ACHN (cell line): Measurements from ENCODE around the gene PLCL1.

Source experiments
- DNase-seq: peaks from one replicate; pipeline ENCODE4 v3.0.0-alpha.2; 2015
- in situ Hi-C: cut with HindIII; loops from 2 replicates; pipeline ENCODE4 v1.10.0; 2017; ENCODE audit warnings: low sequenced_read_pairs, low pct_ligation_motif_present, low pct_unique_long_range_greater_than_20kb

PLCL1 gene

DNA sequence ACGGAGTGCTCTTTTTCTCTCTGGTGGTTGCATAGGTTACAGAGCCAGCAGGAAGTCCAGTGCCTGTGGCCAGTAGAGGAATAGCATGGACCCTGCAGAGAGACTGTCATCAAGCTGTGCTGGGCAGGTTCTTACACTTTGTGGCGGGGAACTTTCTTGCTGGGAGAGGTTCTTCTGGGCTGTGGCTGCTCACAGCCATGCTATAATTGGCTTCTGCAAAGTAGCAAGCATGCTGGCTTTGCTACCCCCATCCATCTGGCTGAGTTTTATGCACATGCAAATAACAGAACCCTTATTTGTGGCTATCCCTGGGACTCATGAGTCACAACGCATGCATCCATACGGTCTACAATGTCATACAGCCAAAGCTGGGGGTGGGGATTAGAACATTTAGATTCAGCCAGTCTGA, 68.9 kb downstream of the PLCL1 start:
- in situ Hi-C loops, result no loop called here
- DNase-seq, result no peak

DNA sequence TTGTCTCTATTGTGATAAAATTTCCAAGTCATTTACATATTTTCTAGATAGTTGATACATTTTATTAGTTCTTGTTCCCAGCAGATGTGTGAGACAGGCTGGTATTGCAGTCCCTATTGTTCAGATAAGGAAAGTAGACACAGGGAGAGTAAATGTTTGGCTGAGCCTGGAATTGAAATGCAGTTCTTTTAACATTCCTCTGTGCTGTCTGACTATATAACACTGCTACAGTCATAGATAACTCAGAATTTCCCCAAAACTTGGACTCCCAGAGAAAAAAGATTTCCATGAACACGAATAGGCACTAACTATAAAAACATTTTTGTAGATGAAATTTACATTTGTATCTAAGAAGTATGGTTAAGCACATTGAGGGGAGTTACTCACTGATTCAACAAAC, 71.4 kb downstream of the PLCL1 start:
- no peak for DNase-seq
- in situ Hi-C loops, result no loop called here

DNA sequence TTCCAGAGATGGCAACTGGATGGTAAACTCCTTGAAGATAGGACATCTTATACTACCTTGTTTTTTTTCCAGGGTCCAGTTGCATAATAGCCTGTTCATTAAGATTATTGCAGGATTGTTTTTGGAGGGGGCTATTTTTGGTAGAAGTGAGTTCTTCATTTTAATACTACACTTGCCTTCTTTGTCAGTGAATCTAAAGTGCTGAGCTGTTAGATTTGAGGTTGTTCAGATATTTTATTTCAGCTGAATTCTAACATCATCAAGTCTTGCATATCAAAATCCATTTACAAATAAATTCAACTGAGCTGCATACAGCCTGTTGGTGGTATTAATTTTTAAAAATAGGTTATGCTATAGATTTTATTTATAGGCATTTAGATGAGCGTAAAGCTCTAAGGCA, 72.1 kb downstream of the PLCL1 start:
- in situ Hi-C loops, result no loop called here
- DNase-seq, result no peak

DNA sequence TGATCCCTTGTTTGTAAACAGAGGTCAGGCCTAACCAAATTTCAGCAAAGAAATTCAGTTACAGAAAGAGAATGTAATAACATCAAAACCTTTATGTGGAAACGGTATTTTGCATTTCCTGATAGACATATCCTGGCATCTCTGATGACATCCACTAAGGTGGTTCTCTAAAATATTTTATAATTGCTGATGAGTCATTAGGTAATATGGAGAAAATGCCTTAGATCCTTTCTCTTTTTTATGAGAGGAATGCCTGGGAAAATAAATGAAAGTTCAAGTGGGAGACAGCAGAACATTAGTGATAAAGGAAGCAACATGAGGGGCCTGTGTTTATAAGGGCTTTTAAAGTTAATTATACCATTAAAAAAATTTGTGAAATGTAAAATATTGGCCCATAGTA, 72.6 kb downstream of the PLCL1 start:
- DNase-seq, result no peak
- in situ Hi-C loops, result no loop called here

DNA sequence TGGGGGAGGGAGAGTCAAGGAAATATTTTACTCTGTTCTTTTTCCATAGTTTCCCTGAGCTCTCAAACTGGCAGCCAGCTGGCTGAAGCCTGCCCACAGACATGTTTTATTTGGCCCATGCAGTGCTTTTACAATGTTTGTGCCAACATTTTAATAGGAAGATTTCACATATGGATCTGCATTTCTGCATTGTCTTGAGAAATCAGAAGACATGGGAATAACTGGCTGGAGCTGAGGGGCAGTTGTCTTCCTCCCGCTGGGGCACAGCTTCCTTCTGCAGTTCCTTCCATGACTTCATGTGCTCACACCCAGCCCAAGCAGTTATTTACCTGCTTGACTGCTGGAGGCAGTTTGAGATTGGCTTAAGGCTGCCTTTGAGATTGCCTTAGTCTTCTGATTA, 74.4 kb downstream of the PLCL1 start:
- no peak for DNase-seq
- in situ Hi-C loops, result no loop called here

DNA sequence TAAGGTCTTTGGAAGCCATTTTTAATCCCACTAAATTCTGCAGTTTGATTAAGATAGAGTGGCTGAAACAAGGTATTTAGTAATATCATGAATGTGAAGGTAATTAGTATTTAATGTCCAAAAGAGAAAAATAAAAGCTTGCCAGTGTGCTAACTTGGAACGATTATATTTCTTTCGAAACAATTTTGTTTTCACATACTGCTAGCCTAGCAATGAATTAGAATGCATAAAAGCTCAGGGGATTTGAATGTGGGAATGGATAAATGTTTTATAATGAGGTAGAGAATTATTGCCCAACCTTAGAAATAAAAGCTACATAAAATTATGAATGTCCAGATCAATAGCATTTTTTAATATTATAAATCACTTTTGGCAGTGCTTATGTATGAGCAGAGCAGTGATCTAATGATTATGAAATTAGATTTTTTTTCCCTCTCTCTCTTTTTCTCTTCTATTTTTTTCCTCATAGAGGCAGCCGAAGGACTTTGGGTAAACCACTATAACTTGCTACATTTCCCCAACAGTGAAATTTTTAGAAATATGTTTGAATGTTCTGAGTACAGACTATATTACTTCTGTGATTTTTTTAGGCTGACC, 75.5 kb downstream of the PLCL1 start:
- in situ Hi-C loops, result no loop called here

DNA sequence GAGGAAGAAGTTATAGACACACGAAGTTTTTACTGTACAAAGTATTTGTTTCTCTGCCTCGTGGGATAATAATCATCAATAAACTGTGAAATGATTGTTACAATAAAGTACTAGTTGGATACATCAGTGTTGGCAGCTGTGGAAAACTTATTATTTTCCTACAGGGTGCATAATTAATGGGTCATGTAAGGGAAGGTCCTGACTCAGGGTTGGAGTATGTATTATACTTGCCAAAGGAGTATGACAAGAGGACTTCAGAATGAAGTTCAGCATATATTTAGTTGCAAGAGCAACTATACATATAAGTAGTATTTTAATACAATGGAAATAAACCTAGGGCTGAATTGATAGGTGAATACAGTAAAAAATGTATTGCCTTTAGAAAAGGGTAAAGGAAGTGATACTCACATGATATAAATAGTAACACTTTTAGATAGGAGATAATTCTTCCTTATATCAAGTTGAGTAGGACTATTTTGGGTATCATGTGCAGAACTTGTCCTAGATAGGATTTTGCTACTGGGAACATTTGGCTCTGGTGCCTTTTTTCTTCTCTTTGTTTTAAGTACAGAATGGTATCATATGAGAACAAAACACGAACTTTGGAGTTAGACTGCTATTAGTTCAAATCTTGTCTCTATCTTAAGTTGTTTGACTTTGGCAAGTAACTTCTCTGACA, 79.1 kb downstream of the PLCL1 start:
- no peak for DNase-seq
- in situ Hi-C loops, result no loop called here

More for the DNA sequence above, 75.5 kb downstream of the PLCL1 start:
- DNase-seq, result no peak

DNA sequence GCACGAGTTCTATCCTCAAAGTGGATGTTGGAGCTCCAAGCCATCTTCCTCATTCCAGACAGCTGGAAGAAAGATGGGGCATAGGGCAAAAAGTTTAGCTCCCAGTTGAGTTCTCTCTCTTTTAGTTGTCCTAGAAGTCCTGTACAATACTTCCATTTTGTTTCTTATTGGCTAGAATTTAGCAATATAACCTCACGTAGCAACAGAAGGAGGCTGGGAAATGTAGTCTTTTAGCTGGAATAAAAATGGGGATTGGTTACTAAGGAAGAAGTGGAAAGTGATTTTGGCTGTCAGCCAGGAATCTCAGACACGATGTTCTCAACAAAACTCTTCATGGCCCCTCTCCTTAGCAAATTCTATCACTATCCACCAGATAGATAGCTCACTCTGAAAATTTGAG, 79.9 kb downstream of the PLCL1 start:
- no peak for DNase-seq
- in situ Hi-C loops, result no loop called here

DNA sequence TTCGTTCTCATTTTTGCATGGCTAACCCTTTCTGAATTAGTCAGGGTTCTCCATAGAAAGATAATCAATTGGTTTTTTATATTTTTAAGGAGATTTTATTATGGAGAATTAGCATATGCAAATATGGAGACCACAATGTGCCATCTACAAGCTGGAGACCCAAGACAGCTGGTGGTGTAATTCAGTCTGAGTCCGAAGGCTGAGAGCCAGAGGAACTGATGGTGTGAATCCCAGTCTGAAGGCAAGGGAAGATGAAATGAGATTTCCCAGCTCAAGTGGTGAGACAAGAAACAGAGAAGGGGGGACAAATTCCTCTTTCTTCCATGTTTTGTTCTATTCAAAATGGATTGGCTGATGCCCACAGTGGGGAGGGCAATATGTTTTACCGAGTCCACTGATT, 80.7 kb downstream of the PLCL1 start:
- DNase-seq, result no peak
- in situ Hi-C loops, result no loop called here

DNA sequence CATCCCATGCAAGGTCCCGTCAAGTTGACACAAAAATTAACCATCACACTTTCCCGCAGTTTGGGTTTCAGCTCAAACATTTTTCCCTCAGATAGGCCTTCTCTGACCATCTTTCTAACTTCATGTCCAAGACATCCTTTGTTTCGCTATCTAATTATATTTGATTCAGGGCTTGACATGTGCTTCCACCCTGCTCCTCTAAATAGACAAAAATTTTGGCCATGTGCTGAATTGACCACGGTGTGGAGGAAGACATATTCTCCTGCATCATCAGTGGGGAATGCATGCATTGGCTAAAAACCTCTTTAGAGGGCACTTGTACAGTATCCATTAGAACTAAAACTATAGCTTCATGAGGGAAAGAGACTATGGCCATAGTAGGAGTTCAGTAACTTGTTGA, 81.2 kb downstream of the PLCL1 start:
- in situ Hi-C loops, result no loop called here

DNA sequence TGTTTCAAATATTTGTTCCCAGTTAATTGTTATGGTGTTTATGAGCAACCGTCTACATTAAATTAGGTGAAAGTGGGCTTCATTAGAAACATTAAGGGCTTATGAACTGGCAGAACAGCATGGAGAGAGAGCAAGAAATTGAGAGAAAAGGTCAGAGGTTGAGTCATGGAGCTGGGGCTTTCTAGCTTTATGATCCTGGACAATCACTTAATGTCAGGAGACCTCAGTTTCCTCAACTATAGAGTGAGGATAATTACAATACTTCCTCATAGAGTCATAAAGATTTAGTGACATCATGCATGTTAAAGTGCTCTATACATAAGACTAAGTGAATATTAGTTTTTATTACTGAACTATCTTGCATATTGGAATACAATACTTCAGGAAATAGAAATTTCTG, 83.9 kb downstream of the PLCL1 start:
- DNase-seq, result no peak
- in situ Hi-C loops, result no loop called here

More for the DNA sequence above, 81.2 kb downstream of the PLCL1 start:
- DNase-seq, result no peak

DNA sequence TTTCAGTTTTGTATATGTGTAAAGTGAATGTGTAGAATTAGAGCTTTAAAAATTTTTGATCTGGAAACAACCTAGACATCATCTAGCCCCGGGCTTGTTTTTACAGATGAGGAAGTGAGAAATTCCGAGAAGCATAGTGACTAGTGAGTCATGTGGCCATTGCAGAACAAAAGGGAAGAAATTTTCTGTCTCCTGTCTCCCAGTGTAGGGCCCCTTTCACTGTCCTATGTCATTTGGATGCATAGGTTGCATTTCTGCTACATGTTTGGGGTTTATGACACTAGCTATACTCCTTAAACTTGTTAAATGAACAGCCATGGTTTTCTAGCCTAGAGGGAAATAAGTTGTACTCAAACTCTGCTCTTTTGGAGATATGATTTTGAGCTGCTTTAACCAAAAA, 84.6 kb downstream of the PLCL1 start:
- no peak for DNase-seq
- in situ Hi-C loops, result no loop called here

DNA sequence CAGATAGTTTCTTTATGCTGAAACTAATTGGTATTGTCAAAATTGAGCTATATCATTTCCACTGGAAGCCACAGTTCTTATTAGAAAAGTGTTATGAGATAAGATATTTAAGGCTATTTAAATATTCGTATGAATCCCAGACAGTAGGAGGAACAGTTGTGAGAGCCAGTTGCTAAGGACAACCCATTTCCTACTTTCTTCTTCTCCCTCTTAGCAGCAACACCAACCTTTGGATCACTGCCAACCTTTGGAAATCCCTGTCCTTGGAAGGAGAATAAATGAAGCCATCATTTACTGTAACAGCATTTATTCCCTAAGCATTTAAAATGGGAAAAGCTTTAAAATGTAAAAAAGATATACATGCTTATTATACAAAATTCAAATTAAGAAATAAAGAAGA, 85.8 kb downstream of the PLCL1 start:
- DNase-seq, result no peak
- in situ Hi-C loops, result no loop called here

DNA sequence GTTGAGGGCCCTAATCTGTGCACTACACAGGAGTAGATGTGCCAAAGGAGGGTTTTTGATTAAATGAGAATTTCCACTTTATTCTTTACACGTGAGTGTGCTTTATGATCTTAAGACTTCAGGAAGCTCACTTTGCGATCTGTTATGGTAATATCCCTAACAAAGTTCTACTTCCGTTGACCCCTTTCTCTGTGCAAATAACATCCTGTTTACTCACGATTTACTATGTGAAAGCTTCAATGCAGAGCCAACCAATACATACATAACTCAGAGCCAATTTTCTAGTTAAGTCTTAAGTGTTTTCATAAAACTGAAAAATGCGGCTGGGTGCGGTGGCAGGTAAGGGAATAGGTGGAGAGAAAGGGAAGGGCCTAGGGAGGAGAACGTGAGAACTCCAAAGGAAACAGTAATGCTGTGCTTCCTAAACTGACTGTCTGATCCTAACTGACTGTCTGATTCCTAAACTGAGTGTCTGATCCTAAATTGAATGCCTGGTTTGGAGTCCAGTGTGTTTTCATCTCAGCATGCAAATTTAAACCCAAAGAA, 87.6 kb downstream of the PLCL1 start:
- in situ Hi-C loops, result no loop called here
- DNase-seq, result no peak

DNA sequence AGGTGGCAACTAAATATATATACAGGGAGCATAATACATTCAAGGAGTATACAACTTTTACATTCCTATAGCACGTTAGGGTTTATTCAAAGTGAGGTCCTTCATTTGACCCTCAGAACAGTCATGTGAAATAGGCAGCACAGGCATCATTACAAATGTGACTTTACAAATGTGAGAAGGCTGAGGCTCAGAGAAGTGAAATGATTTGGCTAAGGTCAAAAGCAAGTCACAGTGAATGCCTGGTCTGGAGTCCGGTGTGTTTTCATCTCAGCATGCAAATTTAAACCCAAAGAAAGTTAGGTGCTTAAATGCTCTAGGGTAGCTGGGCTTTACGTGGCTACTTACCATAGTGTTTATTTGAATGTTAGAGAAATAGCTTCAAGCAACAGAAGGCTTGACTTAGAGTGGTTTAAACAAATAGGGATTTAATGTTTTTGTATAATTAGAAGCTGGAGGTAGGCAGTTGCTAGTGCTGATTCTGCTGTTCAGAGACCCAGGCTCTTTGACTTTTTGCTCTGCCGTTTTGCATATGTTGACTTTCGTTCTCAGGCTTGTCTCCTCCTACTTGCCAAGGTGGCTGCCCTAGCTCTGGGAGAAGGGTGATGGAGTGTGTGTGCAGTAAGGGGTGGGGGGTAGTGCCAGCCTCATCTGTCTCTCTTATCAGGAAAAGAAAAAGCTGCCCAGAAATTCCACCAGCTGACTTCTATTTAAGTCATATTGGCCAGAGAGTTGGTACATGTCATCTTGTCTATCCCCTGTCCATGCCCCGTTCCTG, 89.2 kb downstream of the PLCL1 start:
- in situ Hi-C loops, result no loop called here
- no peak for DNase-seq

DNA sequence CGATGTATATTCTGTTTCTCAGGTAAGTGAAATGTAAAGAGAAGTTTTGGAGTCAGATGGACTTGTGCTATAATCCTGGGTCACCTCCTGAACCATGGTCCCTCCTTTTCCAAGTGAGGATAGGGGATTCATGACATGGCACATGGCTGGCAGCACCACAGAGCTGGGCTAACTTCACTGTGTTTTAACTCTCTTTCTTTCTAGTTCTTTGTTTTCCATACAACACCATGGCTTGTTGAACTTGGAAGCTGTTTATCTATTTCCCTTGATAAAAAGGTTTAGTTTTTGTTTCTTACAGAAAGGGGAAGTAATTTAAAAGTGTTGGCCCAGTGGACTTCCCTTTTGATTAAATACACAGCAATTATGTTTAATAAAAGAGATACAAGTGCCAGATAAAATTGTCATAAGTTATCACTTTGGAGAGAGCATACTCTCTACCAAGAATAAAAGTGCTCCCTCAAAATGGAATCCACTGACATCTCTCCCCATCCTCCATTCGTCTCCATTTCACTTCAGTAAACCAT, 90.4 kb downstream of the PLCL1 start:
- in situ Hi-C loops, result no loop called here
- DNase-seq, result no peak

DNA sequence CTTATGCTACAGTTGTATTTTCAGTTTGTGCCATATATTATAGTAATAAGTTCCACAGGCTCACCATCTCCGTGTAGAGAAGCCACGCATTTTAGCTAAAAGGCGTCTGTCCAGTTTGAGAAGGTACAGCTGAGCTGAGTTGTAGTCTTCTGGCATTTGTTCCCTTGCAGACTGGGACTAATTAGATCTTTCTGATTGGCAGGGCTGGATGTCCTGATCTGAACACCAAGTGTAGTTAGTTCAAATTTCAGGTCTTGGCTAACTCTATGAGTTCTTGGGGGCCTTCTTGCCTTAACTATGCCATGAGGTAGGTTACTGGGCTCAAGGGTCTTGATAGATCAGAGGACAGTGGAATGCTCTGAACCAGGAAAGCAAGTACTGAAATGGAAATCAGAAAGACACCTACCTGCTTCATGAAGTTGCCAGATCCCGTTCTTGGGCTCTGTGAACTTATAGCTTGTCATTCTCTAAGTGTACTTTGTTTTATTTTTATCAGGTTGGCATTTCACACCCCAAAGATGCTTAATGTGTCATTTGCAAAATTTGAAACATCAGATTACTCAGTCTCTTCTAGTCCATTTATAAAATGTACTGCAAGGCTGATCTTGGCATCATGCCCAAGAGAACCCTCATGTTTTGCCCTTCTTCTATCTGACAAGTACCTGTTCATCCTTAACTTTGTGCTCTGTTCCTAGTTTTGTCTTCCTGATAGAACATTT, 93.7 kb downstream of the PLCL1 start:
- DNase-seq, result no peak
- in situ Hi-C loops, result no loop called here

DNA sequence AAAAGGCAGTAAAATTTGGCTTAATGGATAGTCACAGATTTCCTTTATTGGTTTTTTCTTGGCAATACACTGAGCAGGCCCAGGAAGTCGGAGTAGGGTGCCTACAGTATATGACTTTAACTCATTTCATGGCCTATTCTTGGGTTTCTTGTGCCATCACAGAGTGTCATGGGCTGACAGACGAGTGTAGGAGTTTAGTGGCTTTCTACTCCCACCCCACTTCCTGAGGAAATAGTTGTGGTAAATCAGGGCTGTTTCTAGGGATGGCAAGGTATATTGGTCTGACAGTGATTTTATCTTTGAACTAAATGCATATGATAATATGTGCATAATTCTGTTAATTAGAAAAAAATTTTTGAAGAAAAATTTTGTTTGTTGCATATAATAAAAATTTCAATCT, 100.1 kb downstream of the PLCL1 start:
- no peak for DNase-seq
- in situ Hi-C loops, result no loop called here

DNA sequence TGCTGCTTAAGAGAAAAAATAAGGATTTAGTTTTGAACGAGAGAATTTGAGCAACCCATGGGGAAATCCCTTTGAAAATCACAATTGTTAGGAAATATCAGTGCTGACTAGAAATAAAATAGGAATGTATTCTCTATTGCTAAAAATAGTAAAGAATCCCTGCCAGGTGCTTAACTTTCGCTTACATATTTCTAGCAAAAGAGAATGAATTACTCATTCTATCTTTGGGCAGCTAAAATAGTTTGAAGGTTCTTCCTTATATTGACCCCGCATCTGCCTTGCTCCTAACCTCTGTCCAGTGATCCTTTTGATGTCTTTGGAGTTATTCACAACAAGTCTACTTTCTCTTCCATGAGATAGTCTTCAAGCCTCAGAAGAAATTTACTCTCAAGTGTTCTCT, 103.8 kb downstream of the PLCL1 start:
- in situ Hi-C loops, result no loop called here
- DNase-seq, result no peak
